Measurements from ENCODE around the gene PLEKHH2. TPM values are rescaled to one million over a fixed set of nuclear protein-coding genes. Genes with fewer than 3 reads are reported as not detected.
"Not testable (repeated sequence)": the region's sequence is repeated elsewhere in the genome, so short reads cannot be mapped to it uniquely, and the experiment has no call there.

PLEKHH2 gene
- 1.9 and 2.1 TPM in 2 replicates for total RNA-seq
- long read RNA-seq, partial matches to known transcripts: 0 of 1 reads
- long read RNA-seq, other reads (novel, unspliced or antisense): 1 of 1 reads

DNA sequence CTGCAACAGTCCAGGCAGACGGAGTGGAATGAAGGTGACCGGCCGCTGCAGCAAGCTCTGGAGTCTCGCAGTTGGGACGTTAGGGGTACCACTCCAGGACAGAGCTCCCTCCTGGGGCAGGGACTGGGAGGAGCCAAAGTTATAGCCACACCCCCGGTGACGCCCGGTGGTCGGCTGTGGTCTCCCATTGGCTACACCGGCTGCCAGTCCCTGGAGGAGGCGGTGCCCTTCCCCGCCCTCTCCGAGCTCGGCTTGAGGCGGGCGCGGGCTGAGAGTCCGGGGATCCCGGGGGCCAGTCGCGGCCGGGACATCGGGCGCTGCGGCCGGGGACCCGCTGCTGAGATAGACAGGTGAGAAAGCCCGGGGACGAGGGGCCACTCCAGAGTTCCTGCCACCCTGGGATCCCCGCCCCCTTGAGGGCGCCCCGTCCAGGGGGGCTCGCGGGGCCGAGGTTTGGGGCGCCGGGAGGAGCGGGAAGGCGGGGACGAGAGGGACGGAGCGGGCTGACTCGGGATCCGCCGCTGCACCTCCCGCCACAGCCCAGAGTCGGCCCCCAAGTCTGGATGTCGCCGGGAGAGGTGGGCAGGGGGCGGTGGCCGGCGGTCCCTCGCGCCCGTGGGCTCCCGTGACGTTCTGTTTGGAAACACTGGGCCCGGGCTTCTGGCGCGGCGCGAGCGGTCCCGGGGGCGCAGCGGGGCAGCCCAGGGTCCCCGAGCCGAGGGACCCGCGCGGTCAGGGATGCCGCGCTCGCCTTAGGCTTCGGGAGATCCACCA lies at the start of gene PLEKHH2:
TSS of gene PLEKHH2 (plus strand) at position 231 of the 774 bp plus-strand sequence. CDS start 7,414 bp downstream, outside the sequence.
- H3K27ac Mint-ChIP-seq (ENCODE audit: unreplicated experiment): no peak within 1 kb of the TSS
- no peaks in the 10 kb centered on the region for H3K36me3 Mint-ChIP-seq (ENCODE audit: low read depth)
- no peak for TF ChIP-seq CTCF (conservative IDR thresholded peaks at IDR 0.05)
- peaks cover 47% of the 10 kb centered on the region for H3K27me3 Mint-ChIP-seq (ENCODE audit: low read depth)
- peak within 1 kb of the TSS; percentile 89 for H3K4me3 Mint-ChIP-seq
- peak; percentile 94 for DNase-seq (ENCODE audit: low read depth, low spot score)
- H3K4me1 Mint-ChIP-seq: peaks cover 21% of the 10 kb centered on the region
- H3K9me3 Mint-ChIP-seq: no peaks in the 10 kb centered on the region

GRCh38 chr2:43592443-43592842 lies 44.6 kb upstream of the PLEKHH2 start:
- peaks cover 27% of the 10 kb centered on the region for H3K4me1 Mint-ChIP-seq

DNA sequence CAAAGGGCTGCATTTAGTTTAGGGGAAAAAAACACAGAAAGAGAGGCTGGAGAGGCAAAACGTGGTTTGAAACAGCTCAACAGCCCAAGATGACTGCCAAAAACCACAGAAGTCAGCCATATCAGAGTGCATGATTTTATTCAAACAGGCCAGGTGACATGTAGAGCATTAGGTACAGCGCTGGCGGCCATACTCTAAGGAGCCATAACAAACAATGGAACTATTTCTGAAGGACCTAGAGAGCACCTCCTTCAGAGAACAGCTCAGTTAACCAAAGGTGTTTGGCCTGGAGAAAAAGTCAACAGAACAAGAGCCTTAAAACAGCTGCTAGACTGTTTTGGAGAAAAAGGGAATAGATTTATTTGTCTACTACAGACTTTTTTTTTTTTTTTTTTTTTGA lies 43.8 kb upstream of the PLEKHH2 start:
- TF ChIP-seq CTCF (conservative IDR thresholded peaks at IDR 0.05): no peak
- no peak for DNase-seq (ENCODE audit: low read depth, low spot score)
- Mint-ChIP-seq H3K27ac (ENCODE audit: unreplicated experiment) (no peak overlapping the region), H3K4me3 (peak overlapping the region; percentile 66), H3K27me3 (ENCODE audit: low read depth) (peaks cover 4% of the 10 kb centered on the region), H3K9me3 (no peaks in the 10 kb centered on the region), H3K4me1 (peaks cover 27% of the 10 kb centered on the region), H3K36me3 (ENCODE audit: low read depth) (peaks cover 5% of the 10 kb centered on the region)

More at GRCh38 chr2:43592443-43592842, 44.6 kb upstream of the PLEKHH2 start:
- Mint-ChIP-seq H3K27ac (ENCODE audit: unreplicated experiment) (no peak overlapping the region), H3K36me3 (ENCODE audit: low read depth) (peaks cover 5% of the 10 kb centered on the region), H3K9me3 (no peaks in the 10 kb centered on the region), H3K4me3 (peak overlapping the region; percentile 66), H3K27me3 (ENCODE audit: low read depth) (no peaks in the 10 kb centered on the region)
- no peak for DNase-seq (ENCODE audit: low read depth, low spot score)
- TF ChIP-seq CTCF (conservative IDR thresholded peaks at IDR 0.05): no peak

DNA sequence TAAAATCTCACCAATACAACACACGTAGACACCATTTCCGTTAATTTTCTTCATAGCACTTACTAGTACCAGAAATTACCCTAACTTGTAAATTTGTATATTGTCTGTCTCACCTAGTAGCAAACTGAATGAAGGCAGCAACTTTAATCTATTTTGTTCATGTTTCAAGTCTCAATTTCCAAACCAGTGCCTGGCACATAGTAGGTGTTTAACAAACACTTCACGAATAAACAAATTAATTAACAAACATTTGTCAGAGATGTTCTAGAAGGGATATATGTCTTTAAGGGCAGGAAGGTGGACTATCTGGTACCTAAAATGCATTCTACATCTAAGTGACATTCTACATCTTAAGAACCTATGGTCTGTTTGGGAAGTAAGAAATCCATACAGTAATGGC lies 42.2 kb upstream of the PLEKHH2 start:
- no peak for TF ChIP-seq CTCF (conservative IDR thresholded peaks at IDR 0.05)
- no peaks in the 10 kb centered on the region for H3K9me3 Mint-ChIP-seq
- no peak for DNase-seq (ENCODE audit: low read depth, low spot score)
- H3K36me3 Mint-ChIP-seq (ENCODE audit: low read depth): no peaks in the 10 kb centered on the region
- peak overlapping the region; percentile 99 for H3K4me3 Mint-ChIP-seq
- H3K27me3 Mint-ChIP-seq (ENCODE audit: low read depth): peaks cover 7% of the 10 kb centered on the region
- peaks cover 27% of the 10 kb centered on the region for H3K4me1 Mint-ChIP-seq
- H3K27ac Mint-ChIP-seq (ENCODE audit: unreplicated experiment): no peak overlapping the region

GRCh38 chr2:43595603-43596412 lies 41.3 kb upstream of the PLEKHH2 start, which contains the start of gene THADA:
THADA (minus strand) TSS chr2:43596038; CDS start chr2:43592392, 3,646 bp downstream.
- H3K4me3 Mint-ChIP-seq: peak within 1 kb of the TSS; percentile 99
- peaks cover 9% of the 10 kb centered on the region for H3K27me3 Mint-ChIP-seq (ENCODE audit: low read depth)
- H3K27ac Mint-ChIP-seq (ENCODE audit: unreplicated experiment): peak within 1 kb of the TSS; percentile 98
- no peak for TF ChIP-seq CTCF (conservative IDR thresholded peaks at IDR 0.05)
- DNase-seq (ENCODE audit: low read depth, low spot score): peak; percentile 96
- no peaks in the 10 kb centered on the region for H3K36me3 Mint-ChIP-seq (ENCODE audit: low read depth)
- H3K9me3 Mint-ChIP-seq: no peaks in the 10 kb centered on the region
- H3K4me1 Mint-ChIP-seq: peaks cover 27% of the 10 kb centered on the region

- H3K4me1 Mint-ChIP-seq; DNase-seq (ENCODE audit: low read depth, low spot score); H3K27me3 Mint-ChIP-seq (ENCODE audit: low read depth); H3K9me3 Mint-ChIP-seq; H3K27ac Mint-ChIP-seq (ENCODE audit: unreplicated experiment); H3K4me3 Mint-ChIP-seq; H3K36me3 Mint-ChIP-seq (ENCODE audit: low read depth): not testable (repeated sequence)
Measured at GRCh38 chr2:43600596-43600995, 36.5 kb upstream of the PLEKHH2 start.
